ENCODE measurements around the gene NXNL1. TPM values are rescaled to one million over a fixed set of nuclear protein-coding genes. Genes with fewer than 3 reads are reported as not detected.

The NXNL1 gene
- polyA plus RNA-seq = not detected in 2 replicates

DNA sequence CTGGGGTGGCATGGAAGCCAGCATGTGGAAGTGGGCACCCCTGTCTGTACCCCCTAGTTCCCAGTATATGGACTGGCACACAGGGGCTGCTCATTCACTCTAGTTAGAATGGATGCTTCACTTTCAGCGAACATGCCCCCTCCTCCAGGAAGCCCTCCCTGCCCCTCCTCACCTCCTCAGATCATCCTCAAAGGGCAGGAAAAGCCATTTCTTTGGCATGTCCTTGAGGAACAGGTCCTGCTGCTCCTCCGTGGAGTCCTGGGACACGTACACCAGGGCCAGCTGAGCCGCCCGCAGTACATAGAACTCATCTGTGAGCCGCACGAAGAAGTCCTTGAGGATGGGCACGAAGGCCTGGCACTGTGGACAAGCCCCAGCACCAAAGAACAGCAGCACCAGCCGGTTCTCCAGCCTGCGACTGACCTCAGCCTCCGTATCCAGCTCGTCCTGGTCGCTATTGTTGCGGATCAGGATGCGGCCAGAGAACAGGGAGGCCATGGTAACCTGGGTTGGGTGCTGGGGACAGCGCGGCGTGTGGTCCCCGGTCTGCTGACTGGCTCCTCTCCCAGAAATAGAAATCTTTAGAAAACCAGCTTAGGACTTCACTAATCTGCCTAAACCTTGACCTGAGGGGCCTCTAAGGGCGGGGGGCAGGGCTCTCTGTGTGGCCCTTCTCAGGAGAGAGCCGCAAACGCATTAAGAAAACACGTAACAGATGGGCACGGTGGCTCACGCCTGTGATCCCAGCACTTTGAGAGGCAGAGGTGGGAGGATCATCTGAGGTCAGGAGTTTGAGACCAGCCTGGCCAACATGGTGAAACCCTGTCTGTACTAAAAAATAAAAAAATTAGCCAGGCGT, at the start of gene NXNL1:
NXNL1 (minus strand) TSS at position 555 of the 859 bp plus-strand sequence; CDS start at position 498, 57 bp downstream.

DNA sequence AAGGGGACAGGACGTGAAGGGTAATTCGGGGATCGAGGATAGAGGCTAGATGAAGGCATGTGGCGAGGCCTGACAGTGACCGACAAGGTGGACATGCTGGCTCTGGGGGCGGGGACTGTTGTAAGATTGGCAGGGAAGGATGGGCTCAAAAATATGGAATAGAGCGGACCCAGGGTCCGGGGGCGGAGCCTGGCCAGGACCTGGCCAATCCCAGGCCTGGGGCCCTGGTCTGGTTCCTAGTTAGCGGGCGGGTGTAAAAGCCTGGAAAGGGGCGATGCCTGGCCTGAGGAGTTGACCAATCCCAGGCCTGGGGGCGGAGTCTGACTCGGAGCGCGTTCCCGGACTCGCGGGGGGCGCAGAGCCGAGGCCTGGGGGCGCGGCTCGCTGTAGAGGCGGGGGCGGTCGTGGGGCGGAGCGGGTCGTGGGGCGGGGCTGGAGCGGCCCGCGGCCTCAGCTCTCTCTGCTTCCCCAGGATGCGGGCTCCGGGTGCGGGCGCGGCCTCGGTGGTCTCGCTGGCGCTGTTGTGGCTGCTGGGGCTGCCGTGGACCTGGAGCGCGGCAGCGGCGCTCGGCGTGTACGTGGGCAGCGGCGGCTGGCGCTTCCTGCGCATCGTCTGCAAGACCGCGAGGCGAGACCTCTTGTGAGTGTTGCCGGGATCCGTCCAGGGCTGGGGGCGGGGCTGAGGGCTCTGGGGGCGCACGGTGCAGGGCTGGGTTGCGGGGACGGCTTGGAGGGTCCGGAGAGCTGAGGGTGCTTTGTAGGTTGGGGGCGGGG, 9.5 kb upstream of the NXNL1 start, which contains the start of gene SLC27A1:
SLC27A1 (plus strand) TSS at position 457 of the 774 bp plus-strand sequence; CDS start at position 474, 17 bp downstream.

DNA sequence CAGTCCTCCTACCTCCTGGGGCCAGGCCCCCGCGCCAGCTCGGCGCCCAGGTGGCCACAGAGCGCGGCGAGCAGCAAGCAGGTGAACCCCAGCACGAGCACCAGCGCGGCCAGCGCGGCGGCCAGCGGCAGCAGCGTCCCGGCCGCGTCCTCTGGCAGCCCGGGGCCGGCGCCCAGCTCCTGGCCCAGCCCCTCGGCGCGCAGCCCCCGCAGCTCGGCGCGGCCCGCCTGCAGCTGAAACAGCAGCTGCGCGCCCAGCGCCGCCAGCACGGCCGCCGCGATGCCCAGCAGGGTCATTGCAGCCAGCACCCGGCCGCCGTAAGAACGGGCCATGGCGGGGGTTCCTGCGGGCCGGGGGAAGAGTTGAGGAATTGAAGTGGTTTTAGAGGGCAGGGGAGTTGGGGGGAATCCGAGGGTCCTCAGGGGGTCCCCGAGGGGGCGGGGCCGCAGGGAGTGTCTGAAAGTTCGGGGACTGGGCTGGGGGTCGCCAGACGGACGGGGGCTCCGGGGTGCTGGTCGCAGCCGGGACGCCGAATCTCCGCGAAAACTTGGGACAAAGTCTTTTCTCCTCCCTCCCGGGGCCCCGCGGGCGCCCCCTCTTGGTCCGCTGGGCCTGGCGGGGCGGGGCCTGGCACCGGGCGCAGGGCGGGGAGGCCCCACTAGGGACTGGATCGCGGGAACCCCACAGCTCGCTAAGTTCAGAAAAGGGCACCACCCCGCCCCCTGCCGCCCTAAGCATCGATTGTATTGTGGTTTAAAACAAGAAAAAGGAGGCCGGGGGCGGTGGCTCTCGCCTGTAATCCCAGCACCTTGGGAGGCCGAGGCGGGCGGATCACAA, 12.4 kb downstream of the NXNL1 start, which contains the start of gene TMEM221:
TMEM221 (minus strand) TSS at position 538 of the 837 bp plus-strand sequence; CDS start at position 332, 206 bp downstream.

GRCh38 chr19:17419621-17420474, 40.9 kb downstream of the NXNL1 start, which contains the start of gene MVB12A:
Gene MVB12A, plus strand, starts transcription at chr19:17420047. Its CDS starts 89 bp downstream, at chr19:17420136.

Other genes with a start within 250 kb of the NXNL1 start
- 43.9 and 51.1 TPM in 2 replicates for gene USE1, start 245.6 kb downstream of the NXNL1 start, polyA plus RNA-seq
- 17.9 and 18.2 TPM in 2 replicates for gene OCEL1, start 234.7 kb downstream of the NXNL1 start, polyA plus RNA-seq
- 2.4 and 6.3 TPM in 2 replicates for gene NR2F6, start 215.0 kb downstream of the NXNL1 start, polyA plus RNA-seq
- gene USHBP1, start 196.2 kb downstream of the NXNL1 start, polyA plus RNA-seq = not detected in 2 replicates
- 45.2 and 64.5 TPM in 2 replicates for gene BABAM1, start 193.5 kb downstream of the NXNL1 start, polyA plus RNA-seq
- 0.28 TPM in 1 of 2 replicates, not detected in the other for gene ANKLE1, start 179.0 kb downstream of the NXNL1 start, polyA plus RNA-seq
- 0.71 and 2.5 TPM in 2 replicates for gene ABHD8, start 157.5 kb downstream of the NXNL1 start, polyA plus RNA-seq
- gene MRPL34, start 155.1 kb downstream of the NXNL1 start, polyA plus RNA-seq = 58.3 and 88.7 TPM in 2 replicates
- 5.3 and 14.2 TPM in 2 replicates for gene DDA1, start 151.4 kb downstream of the NXNL1 start, polyA plus RNA-seq
- gene ANO8, start 126.1 kb downstream of the NXNL1 start, polyA plus RNA-seq = 1.2 and 2.9 TPM in 2 replicates
- 0.87 and 6.8 TPM in 2 replicates for gene GTPBP3, start 123.4 kb downstream of the NXNL1 start, polyA plus RNA-seq
- gene PLVAP, start 83.6 kb downstream of the NXNL1 start, polyA plus RNA-seq = not detected in 2 replicates
- gene CCDC194, start 66.7 kb downstream of the NXNL1 start, polyA plus RNA-seq = not detected in 2 replicates
- gene BST2, start 55.3 kb downstream of the NXNL1 start, polyA plus RNA-seq = not detected in 2 replicates
- gene MVB12A, start 40.9 kb downstream of the NXNL1 start, polyA plus RNA-seq = 1.2 and 4.1 TPM in 2 replicates
- gene TMEM221, start 12.3 kb downstream of the NXNL1 start, polyA plus RNA-seq = not detected in 2 replicates
- gene SLC27A1, start 9.6 kb upstream of the NXNL1 start, polyA plus RNA-seq = 1.5 and 2.3 TPM in 2 replicates
- gene PGLS, start 50.7 kb upstream of the NXNL1 start, polyA plus RNA-seq = 3.9 and 4.0 TPM in 2 replicates
- gene COLGALT1, start 94.7 kb upstream of the NXNL1 start, polyA plus RNA-seq = 0.28 and 1.7 TPM in 2 replicates
- gene UNC13A, start 227.4 kb upstream of the NXNL1 start, polyA plus RNA-seq = 3.8 and 6.4 TPM in 2 replicates